Measurements from ENCODE around the gene LSM14A.

GRCh38 chr19:34180709-34181108, 8.4 kb downstream of the LSM14A start:
- TF ChIP-seq EP300 (IDR thresholded peaks at IDR 0.05) (no peak), CTCF (IDR thresholded peaks at IDR 0.05) (no peak)
